Measurements from ENCODE around the gene LDLRAD1.

Gene LDLRAD1

GRCh38 chr1:53966794-53967193 lies 51.2 kb downstream of the LDLRAD1 start:
- H3K27me3 Mint-ChIP-seq (ENCODE audit: low read depth, poor library complexity): no peaks in the 10 kb centered on the region
- no peak for DNase-seq
- peak overlapping the region; percentile 2 for H3K27ac Mint-ChIP-seq

GRCh38 chr1:53964109-53964508 lies 53.9 kb downstream of the LDLRAD1 start:
- Mint-ChIP-seq H3K27me3 (ENCODE audit: low read depth, poor library complexity) (no peaks in the 10 kb centered on the region), H3K9me3 (no peaks in the 10 kb centered on the region), H3K27ac (peak overlapping the region; percentile 28), H3K4me1 (no peaks in the 10 kb centered on the region), H3K4me3 (no peak overlapping the region), H3K36me3 (ENCODE audit: low read depth) (peaks cover 61% of the 10 kb centered on the region)
- DNase-seq: no peak
- TF ChIP-seq CTCF (IDR thresholded peaks at IDR 0.05): no peak

More at GRCh38 chr1:53966794-53967193, 51.2 kb downstream of the LDLRAD1 start:
- Mint-ChIP-seq H3K36me3 (ENCODE audit: low read depth) (peaks cover 60% of the 10 kb centered on the region), H3K4me3 (no peak overlapping the region), H3K4me1 (no peaks in the 10 kb centered on the region), H3K9me3 (no peaks in the 10 kb centered on the region)
- no peak for TF ChIP-seq CTCF (IDR thresholded peaks at IDR 0.05)

- Mint-ChIP-seq H3K4me1 (no peaks in the 10 kb centered on the region), H3K4me3 (no peak overlapping the region)
These were observed 54.5 kb downstream of the LDLRAD1 start for GRCh38 chr1:53963460-53963859.

GRCh38 chr1:53962395-53962794 lies 55.6 kb downstream of the LDLRAD1 start:
- DNase-seq: no peak
- H3K36me3 Mint-ChIP-seq (ENCODE audit: low read depth): peaks cover 51% of the 10 kb centered on the region
- H3K27me3 Mint-ChIP-seq (ENCODE audit: low read depth, poor library complexity): no peaks in the 10 kb centered on the region
- no peak for TF ChIP-seq CTCF (IDR thresholded peaks at IDR 0.05)
- H3K4me1 Mint-ChIP-seq: peaks cover 2% of the 10 kb centered on the region
- no peaks in the 10 kb centered on the region for H3K9me3 Mint-ChIP-seq
- no peak overlapping the region for H3K27ac Mint-ChIP-seq
- H3K4me3 Mint-ChIP-seq: no peak overlapping the region

More at GRCh38 chr1:53963460-53963859, 54.5 kb downstream of the LDLRAD1 start:
- H3K27me3 Mint-ChIP-seq (ENCODE audit: low read depth, poor library complexity): no peaks in the 10 kb centered on the region
- H3K9me3 Mint-ChIP-seq: no peaks in the 10 kb centered on the region
- no peak for DNase-seq
- TF ChIP-seq CTCF (IDR thresholded peaks at IDR 0.05): no peak
- no peak overlapping the region for H3K27ac Mint-ChIP-seq
- peaks cover 56% of the 10 kb centered on the region for H3K36me3 Mint-ChIP-seq (ENCODE audit: low read depth)

- no peaks in the 10 kb centered on the region for H3K9me3 Mint-ChIP-seq
- peak; percentile 37 for TF ChIP-seq CTCF (IDR thresholded peaks at IDR 0.05)
- H3K4me3 Mint-ChIP-seq: no peak overlapping the region
- peaks cover 52% of the 10 kb centered on the region for H3K36me3 Mint-ChIP-seq (ENCODE audit: low read depth)
- H3K27me3 Mint-ChIP-seq (ENCODE audit: low read depth, poor library complexity): no peaks in the 10 kb centered on the region
- DNase-seq: no peak
- H3K4me1 Mint-ChIP-seq: peaks cover 12% of the 10 kb centered on the region
- H3K27ac Mint-ChIP-seq: no peak overlapping the region
These were observed 58.2 kb downstream of the LDLRAD1 start for GRCh38 chr1:53959664-53960250.

Measured in nephron progenitor cell (in vitro differentiated cells).